Upper lobe of left lung (tissue), 4 donors: ENCODE measurements around the gene PPARD.

Experiments used
- CTCF ChIP-seq, 6 experiments: fragments of 450-650 bp in 4 of 6; fragments of 200-600 bp in 2 of 6; sonication (generic) in 2 of 6; IDR thresholded peaks; one replicate each; pipeline ENCODE4 v1.5.1; 2016 to 2019; ENCODE audit warnings: antibody characterized with exemption in 6 of 6
- POLR2A ChIP-seq, 4 donors: fragments of 450-650 bp; IDR thresholded peaks; one replicate each; pipeline ENCODE4 v1.5.1; 2016 to 2017; ENCODE audit warnings: antibody characterized with exemption in 4 of 4, mild to moderate bottlenecking in 2 of 4
- POLR2AphosphoS5 ChIP-seq, 2 donors: sonication (generic); formaldehyde crosslinking; IDR thresholded peaks; one replicate each; pipeline ENCODE4 v1.5.1; 2017; ENCODE audit warnings: antibody characterized with exemption in 2 of 2

DNA sequence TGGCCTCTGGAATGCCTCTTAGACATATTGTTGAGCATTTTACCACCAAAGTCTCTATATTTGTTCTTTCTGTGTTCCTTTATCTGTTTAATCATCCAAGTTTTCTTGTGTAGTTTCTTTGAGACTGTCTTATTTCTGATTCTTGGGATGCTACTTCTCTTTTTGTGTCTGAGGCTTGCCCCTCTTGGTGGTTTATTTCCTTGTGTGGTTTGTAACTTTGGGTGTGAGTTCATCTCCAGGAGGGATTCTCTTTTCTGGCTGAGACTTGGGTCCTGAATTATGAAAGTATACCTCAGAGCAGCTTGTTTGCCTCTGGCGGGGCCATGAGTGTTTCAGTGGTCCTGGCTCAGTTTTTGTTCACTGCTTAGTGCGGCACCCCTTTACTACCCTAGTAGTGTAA lies 33.9 kb downstream of the PPARD start:
- TF ChIP-seq CTCF (IDR thresholded peaks at IDR 0.05) (no peak), POLR2AphosphoS5 (IDR thresholded peaks at IDR 0.05) (no peak), POLR2A (IDR thresholded peaks at IDR 0.05) (no peak)
